IPS-18a (cell line): Measurements from ENCODE around the gene PPIP5K1.
"Not testable (repeated sequence)": the region's sequence is repeated elsewhere in the genome, so short reads cannot be mapped to it uniquely, and the experiment has no call there.

ENCODE experiments used
- H3K27ac ChIP-seq: one replicate; pipeline ENCODE4 v1.5.1; 2013; ENCODE audit warnings: low read length
- H3K27me3 ChIP-seq: one replicate; pipeline ENCODE4 v1.6.1; 2013; ENCODE audit warnings: mild to moderate bottlenecking, low read length; ENCODE audit not compliant: control insufficient read depth, insufficient read depth
- H3K36me3 ChIP-seq: one replicate; pipeline ENCODE4 v1.6.1; 2013; ENCODE audit warnings: low read depth, low read length; ENCODE audit not compliant: control insufficient read depth
- H3K4me1 ChIP-seq: one replicate; pipeline ENCODE4 v1.6.1; 2013; ENCODE audit warnings: low read depth, low read length; ENCODE audit not compliant: control insufficient read depth
- H3K4me3 ChIP-seq: one replicate; pipeline ENCODE4 v1.5.1; 2013; ENCODE audit warnings: low read length
- H3K9ac ChIP-seq: one replicate; pipeline ENCODE4 v1.6.1; 2013; ENCODE audit warnings: mild to moderate bottlenecking, low read length, moderate library complexity
- H3K9me3 ChIP-seq: one replicate; pipeline ENCODE4 v1.6.1; 2013; ENCODE audit warnings: low read depth, low read length; ENCODE audit not compliant: control insufficient read depth

PPIP5K1 gene

GRCh38 chr15:43589778-43590466 lies at the start of gene PPIP5K1:
TSS of gene PPIP5K1 (minus strand) at chr15:43590208. CDS start at chr15:43584504, 5,704 bp downstream.
- not testable (repeated sequence) for H3K9me3 ChIP-seq, H3K4me3 ChIP-seq, H3K9ac ChIP-seq, H3K36me3 ChIP-seq, H3K27ac ChIP-seq, H3K4me1 ChIP-seq, H3K27me3 ChIP-seq

- not testable (repeated sequence) for H3K9me3 ChIP-seq, H3K4me3 ChIP-seq, H3K9ac ChIP-seq, H3K27me3 ChIP-seq, H3K36me3 ChIP-seq, H3K27ac ChIP-seq, H3K4me1 ChIP-seq
Observed at GRCh38 chr15:43638464-43639204, 48.6 kb upstream of the PPIP5K1 start.

- not testable (repeated sequence) for H3K36me3 ChIP-seq, H3K27me3 ChIP-seq, H3K4me3 ChIP-seq, H3K9ac ChIP-seq, H3K9me3 ChIP-seq, H3K27ac ChIP-seq, H3K4me1 ChIP-seq
Observed at GRCh38 chr15:43626937-43627336, 36.9 kb upstream of the PPIP5K1 start.

- H3K9me3 ChIP-seq: no peaks in the 10 kb centered on the region
- H3K27ac ChIP-seq: no peak overlapping the region
- no peak overlapping the region for H3K4me3 ChIP-seq
- H3K4me1 ChIP-seq: no peaks in the 10 kb centered on the region
- no peaks in the 10 kb centered on the region for H3K36me3 ChIP-seq
- no peak overlapping the region for H3K9ac ChIP-seq
- no peaks in the 10 kb centered on the region for H3K27me3 ChIP-seq
Observed at GRCh38 chr15:43625106-43625505, 35.1 kb upstream of the PPIP5K1 start.

- not testable (repeated sequence) for H3K4me3 ChIP-seq, H3K9ac ChIP-seq, H3K36me3 ChIP-seq, H3K9me3 ChIP-seq, H3K27me3 ChIP-seq, H3K4me1 ChIP-seq, H3K27ac ChIP-seq
Observed at GRCh38 chr15:43622068-43622799, 32.2 kb upstream of the PPIP5K1 start.

GRCh38 chr15:43618700-43619099 lies 28.7 kb upstream of the PPIP5K1 start, which contains the start of gene STRC:
TSS of gene STRC (minus strand) at chr15:43618800. CDS start at chr15:43618722, 78 bp downstream.
- not testable (repeated sequence) for H3K27ac ChIP-seq, H3K9ac ChIP-seq, H3K27me3 ChIP-seq, H3K4me3 ChIP-seq, H3K9me3 ChIP-seq, H3K36me3 ChIP-seq, H3K4me1 ChIP-seq

GRCh38 chr15:43617750-43618149 lies 27.7 kb upstream of the PPIP5K1 start:
- H3K27ac ChIP-seq, H3K9ac ChIP-seq, H3K9me3 ChIP-seq, H3K4me1 ChIP-seq, H3K4me3 ChIP-seq, H3K36me3 ChIP-seq, H3K27me3 ChIP-seq: not testable (repeated sequence)

GRCh38 chr15:43602233-43602632 lies 12.2 kb upstream of the PPIP5K1 start:
- H3K4me1 ChIP-seq, H3K9ac ChIP-seq, H3K27ac ChIP-seq, H3K4me3 ChIP-seq, H3K9me3 ChIP-seq, H3K36me3 ChIP-seq, H3K27me3 ChIP-seq: not testable (repeated sequence)

- not testable (repeated sequence) for H3K4me1 ChIP-seq, H3K9ac ChIP-seq, H3K27ac ChIP-seq, H3K4me3 ChIP-seq, H3K36me3 ChIP-seq, H3K9me3 ChIP-seq, H3K27me3 ChIP-seq
Observed at GRCh38 chr15:43600200-43600599, 10.2 kb upstream of the PPIP5K1 start.

- not testable (repeated sequence) for H3K4me3 ChIP-seq, H3K4me1 ChIP-seq, H3K9me3 ChIP-seq, H3K36me3 ChIP-seq, H3K9ac ChIP-seq, H3K27me3 ChIP-seq, H3K27ac ChIP-seq
Observed at GRCh38 chr15:43599131-43599530, 9.1 kb upstream of the PPIP5K1 start.

- not testable (repeated sequence) for H3K4me1 ChIP-seq, H3K9me3 ChIP-seq, H3K4me3 ChIP-seq, H3K36me3 ChIP-seq, H3K27me3 ChIP-seq, H3K27ac ChIP-seq, H3K9ac ChIP-seq
Observed at GRCh38 chr15:43593328-43594190, 3.6 kb upstream of the PPIP5K1 start, which contains the start of gene CKMT1B. TSS of gene CKMT1B (plus strand) at chr15:43594027. CDS start at chr15:43594219, 192 bp downstream.
